Ovary (tissue), 3 donors: Measurements from ENCODE around the gene NPIPB2.

Experiments used
- CTCF ChIP-seq, 3 donors: fragments of 450-650 bp in 2 of 3; fragments of 200-600 bp in 1 of 3; IDR thresholded peaks; one replicate each; pipeline versions ENCODE4 v1.5.1 to v1.8.0; 2016 to 2022; ENCODE audit warnings: antibody characterized with exemption in 3 of 3, mild to moderate bottlenecking in 1 of 3
- EP300 ChIP-seq: sonication (generic); formaldehyde crosslinking; IDR thresholded peaks from one replicate; pipeline ENCODE4 v1.6.1; 2017; ENCODE audit warnings: antibody characterized with exemption
- POLR2A ChIP-seq: fragments of 450-650 bp; IDR thresholded peaks from one replicate; pipeline ENCODE4 v1.6.1; 2017; ENCODE audit warnings: antibody characterized with exemption, mild to moderate bottlenecking, moderate library complexity
- donor health status: DM: no; HTN: no; CAD: no.

GRCh38 chr16:11986521-11987057 lies 44.7 kb upstream of the NPIPB2 start:
- TF ChIP-seq CTCF (IDR thresholded peaks at IDR 0.05) (no peak), POLR2A (no peak), EP300 (no peak)
